ENCODE data around the gene PLAAT4. TPM values are rescaled to one million over a fixed set of nuclear protein-coding genes. Genes with fewer than 3 reads are reported as not detected.

PLAAT4 gene
- total and polyA plus RNA-seq, 2 experiments from 2014 or later = 0.69 to 4.6 TPM

- TF ChIP-seq REST (IDR thresholded peaks at IDR 0.05; ENCODE audit: unreplicated experiment) (no peak), ZNF331 (CRISPR knock-in tag; IDR thresholded peaks at IDR 0.05; ENCODE audit: low read depth) (no peak), JUNB (IDR thresholded peaks at IDR 0.05; ENCODE audit: unreplicated experiment) (no peak)
Observed at GRCh38 chr11:63494975-63495374, 41.6 kb upstream of the PLAAT4 start (continued).

GRCh38 chr11:63499874-63500273, 36.7 kb upstream of the PLAAT4 start:
- H3K27ac Mint-ChIP-seq = no peak overlapping the region
- H3K27me3 Mint-ChIP-seq (ENCODE audit: insufficient read depth, low read depth, poor library complexity) = peaks cover 4% of the 10 kb centered on the region
- Histone ChIP-seq H3K36me3 (ENCODE audit: insufficient read depth) (peaks cover 13% of the 10 kb centered on the region; the same call in 1 of the 2 replicates), H4K20me1 (replicated peaks; ENCODE audit: insufficient read depth) (no peaks in the 10 kb centered on the region), H3K4me1 (ENCODE audit: insufficient read depth) (peaks cover 17% of the 10 kb centered on the region; the same call in 1 of the 2 replicates), H2AFZ (no peak overlapping the region), H3K27me3 (ENCODE audit: insufficient read depth) (no peaks in the 10 kb centered on the region), H3K9me2 (ENCODE audit: insufficient read depth) (peaks cover 12% of the 10 kb centered on the region), H3F3A (replicated peaks; ENCODE audit: low read depth) (no peaks in the 10 kb centered on the region), H3K4me2 (no peak overlapping the region), H3K79me2 (replicated peaks; ENCODE audit: insufficient read depth) (no peaks in the 10 kb centered on the region), H3K4me3 (no peak overlapping the region), H3K27ac (ENCODE audit: low read depth) (no peak overlapping the region)
- H3K36me3 Mint-ChIP-seq (ENCODE audit: low read depth) = peaks cover 39% of the 10 kb centered on the region
- no peak for DNase-seq (ENCODE audit: low spot score)
- peaks cover 22% of the 10 kb centered on the region for H3K4me1 Mint-ChIP-seq
- H3K9me3 Mint-ChIP-seq = peaks cover 45% of the 10 kb centered on the region
- H3K4me3 Mint-ChIP-seq = no peak overlapping the region
- ATAC-seq = no peak
- no peak for TF ChIP-seq CREB1 (CRISPR knock-in tag; IDR thresholded peaks at IDR 0.05; ENCODE audit: low read depth)
- TF ChIP-seq, protein P1, sequence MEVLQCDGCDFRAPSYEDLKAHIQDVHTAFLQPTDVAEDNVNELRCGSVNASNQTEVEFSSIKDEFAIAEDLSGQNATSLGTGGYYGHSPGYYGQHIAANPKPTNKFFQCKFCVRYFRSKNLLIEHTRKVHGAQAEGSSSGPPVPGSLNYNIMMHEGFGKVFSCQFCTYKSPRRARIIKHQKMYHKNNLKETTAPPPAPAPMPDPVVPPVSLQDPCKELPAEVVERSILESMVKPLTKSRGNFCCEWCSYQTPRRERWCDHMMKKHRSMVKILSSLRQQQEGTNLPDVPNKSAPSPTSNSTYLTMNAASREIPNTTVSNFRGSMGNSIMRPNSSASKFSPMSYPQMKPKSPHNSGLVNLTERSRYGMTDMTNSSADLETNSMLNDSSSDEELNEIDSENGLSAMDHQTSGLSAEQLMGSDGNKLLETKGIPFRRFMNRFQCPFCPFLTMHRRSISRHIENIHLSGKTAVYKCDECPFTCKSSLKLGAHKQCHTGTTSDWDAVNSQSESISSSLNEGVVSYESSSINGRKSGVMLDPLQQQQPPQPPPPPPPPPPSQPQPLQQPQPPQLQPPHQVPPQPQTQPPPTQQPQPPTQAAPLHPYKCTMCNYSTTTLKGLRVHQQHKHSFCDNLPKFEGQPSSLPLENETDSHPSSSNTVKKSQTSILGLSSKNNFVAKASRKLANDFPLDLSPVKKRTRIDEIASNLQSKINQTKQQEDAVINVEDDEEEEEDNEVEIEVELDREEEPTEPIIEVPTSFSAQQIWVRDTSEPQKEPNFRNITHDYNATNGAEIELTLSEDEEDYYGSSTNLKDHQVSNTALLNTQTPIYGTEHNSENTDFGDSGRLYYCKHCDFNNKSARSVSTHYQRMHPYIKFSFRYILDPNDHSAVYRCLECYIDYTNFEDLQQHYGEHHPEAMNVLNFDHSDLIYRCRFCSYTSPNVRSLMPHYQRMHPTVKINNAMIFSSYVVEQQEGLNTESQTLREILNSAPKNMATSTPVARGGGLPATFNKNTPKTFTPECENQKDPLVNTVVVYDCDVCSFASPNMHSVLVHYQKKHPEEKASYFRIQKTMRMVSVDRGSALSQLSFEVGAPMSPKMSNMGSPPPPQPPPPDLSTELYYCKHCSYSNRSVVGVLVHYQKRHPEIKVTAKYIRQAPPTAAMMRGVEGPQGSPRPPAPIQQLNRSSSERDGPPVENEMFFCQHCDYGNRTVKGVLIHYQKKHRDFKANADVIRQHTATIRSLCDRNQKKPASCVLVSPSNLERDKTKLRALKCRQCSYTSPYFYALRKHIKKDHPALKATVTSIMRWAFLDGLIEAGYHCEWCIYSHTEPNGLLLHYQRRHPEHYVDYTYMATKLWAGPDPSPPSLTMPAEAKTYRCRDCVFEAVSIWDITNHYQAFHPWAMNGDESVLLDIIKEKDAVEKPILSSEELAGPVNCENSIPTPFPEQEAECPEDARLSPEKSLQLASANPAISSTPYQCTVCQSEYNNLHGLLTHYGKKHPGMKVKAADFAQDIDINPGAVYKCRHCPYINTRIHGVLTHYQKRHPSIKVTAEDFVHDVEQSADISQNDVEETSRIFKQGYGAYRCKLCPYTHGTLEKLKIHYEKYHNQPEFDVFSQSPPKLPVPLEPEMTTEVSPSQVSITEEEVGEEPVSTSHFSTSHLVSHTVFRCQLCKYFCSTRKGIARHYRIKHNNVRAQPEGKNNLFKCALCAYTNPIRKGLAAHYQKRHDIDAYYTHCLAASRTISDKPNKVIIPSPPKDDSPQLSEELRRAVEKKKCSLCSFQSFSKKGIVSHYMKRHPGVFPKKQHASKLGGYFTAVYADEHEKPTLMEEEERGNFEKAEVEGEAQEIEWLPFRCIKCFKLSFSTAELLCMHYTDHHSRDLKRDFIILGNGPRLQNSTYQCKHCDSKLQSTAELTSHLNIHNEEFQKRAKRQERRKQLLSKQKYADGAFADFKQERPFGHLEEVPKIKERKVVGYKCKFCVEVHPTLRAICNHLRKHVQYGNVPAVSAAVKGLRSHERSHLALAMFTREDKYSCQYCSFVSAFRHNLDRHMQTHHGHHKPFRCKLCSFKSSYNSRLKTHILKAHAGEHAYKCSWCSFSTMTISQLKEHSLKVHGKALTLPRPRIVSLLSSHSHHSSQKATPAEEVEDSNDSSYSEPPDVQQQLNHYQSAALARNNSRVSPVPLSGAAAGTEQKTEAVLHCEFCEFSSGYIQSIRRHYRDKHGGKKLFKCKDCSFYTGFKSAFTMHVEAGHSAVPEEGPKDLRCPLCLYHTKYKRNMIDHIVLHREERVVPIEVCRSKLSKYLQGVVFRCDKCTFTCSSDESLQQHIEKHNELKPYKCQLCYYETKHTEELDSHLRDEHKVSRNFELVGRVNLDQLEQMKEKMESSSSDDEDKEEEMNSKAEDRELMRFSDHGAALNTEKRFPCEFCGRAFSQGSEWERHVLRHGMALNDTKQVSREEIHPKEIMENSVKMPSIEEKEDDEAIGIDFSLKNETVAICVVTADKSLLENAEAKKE (CRISPR knock-in tag; IDR thresholded peaks at IDR 0.05) = no peak
- TF ChIP-seq STAT1 (IDR thresholded peaks at IDR 0.05; ENCODE audit: unreplicated experiment) = no peak
- TF ChIP-seq REST (IDR thresholded peaks at IDR 0.05; ENCODE audit: unreplicated experiment) = no peak
- TF ChIP-seq POLR2AphosphoS5 (IDR thresholded peaks at IDR 0.05; ENCODE audit: low read depth) = no peak
- TF ChIP-seq CTCF (conservative IDR thresholded peaks at IDR 0.05; ENCODE audit: low read depth in 2 of 2) = no peak
- TF ChIP-seq ZNF114 (CRISPR knock-in tag; IDR thresholded peaks at IDR 0.05) = no peak
- no peak for TF ChIP-seq JUNB (IDR thresholded peaks at IDR 0.05; ENCODE audit: unreplicated experiment)
- TF ChIP-seq NANOG (IDR thresholded peaks at IDR 0.05; ENCODE audit: borderline replicate concordance) = no peak
